HG03457 (cell line): ENCODE measurements around the gene MATR3.
"Not testable (repeated sequence)": the region's sequence is repeated elsewhere in the genome, so short reads cannot be mapped to it uniquely, and the experiment has no call there.

Experiments used
- ATAC-seq: cut with Tn5 transposase; IDR thresholded peaks from one replicate; pipeline ENCODE4 v1.9.1; 2021; ENCODE audit warnings: moderate number of reproducible peaks; ENCODE audit not compliant: unreplicated experiment

Gene MATR3, protein sequence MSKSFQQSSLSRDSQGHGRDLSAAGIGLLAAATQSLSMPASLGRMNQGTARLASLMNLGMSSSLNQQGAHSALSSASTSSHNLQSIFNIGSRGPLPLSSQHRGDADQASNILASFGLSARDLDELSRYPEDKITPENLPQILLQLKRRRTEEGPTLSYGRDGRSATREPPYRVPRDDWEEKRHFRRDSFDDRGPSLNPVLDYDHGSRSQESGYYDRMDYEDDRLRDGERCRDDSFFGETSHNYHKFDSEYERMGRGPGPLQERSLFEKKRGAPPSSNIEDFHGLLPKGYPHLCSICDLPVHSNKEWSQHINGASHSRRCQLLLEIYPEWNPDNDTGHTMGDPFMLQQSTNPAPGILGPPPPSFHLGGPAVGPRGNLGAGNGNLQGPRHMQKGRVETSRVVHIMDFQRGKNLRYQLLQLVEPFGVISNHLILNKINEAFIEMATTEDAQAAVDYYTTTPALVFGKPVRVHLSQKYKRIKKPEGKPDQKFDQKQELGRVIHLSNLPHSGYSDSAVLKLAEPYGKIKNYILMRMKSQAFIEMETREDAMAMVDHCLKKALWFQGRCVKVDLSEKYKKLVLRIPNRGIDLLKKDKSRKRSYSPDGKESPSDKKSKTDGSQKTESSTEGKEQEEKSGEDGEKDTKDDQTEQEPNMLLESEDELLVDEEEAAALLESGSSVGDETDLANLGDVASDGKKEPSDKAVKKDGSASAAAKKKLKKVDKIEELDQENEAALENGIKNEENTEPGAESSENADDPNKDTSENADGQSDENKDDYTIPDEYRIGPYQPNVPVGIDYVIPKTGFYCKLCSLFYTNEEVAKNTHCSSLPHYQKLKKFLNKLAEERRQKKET

DNA sequence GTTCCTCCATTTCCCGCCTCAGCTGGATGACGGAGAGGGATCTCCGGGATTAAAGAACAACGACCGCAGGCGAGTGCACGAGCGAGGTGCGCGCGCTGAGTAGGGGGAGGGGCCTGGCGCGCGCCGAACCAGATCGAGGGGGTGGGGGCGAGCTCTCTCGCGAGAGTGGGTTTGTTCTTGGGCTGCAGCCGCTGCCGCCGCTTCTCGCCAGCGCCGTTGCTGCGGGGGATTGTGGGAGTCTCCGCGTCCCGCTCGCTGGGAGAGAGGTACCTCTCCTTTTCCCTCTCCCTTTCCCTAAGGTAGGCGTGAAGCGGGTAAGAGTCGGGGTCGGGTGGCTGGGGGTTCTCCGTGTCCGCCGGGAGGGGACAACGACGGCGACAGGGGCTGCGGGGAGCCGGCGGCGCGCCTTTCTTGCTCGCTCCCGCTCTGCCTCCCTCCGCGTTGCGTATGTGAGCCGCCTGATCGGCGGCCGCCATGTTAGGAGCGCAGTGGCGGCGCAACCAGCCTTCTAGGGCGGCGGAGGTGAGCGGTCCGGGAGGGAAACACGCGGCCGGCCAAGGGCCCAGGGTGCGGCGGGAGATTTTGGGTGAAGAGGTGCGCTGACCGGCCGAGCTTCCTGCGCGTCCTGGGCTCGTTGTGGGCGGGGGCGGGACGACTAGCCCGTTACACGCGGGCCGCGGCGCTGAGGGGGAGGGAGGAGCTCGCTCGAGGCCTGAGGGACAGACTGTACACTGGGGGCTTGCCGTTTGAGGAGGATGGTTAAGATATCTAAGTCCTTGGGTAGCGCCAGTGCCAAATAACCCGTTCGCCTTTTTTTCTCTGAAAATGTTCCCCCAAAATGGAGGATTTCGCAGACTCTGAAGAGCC lies at the start of gene MATR3:
MATR3 (plus strand) TSS at position 234 of the 867 bp plus-strand sequence. CDS start 13,676 bp downstream, outside the sequence.
- ATAC-seq: peak; percentile 62

DNA sequence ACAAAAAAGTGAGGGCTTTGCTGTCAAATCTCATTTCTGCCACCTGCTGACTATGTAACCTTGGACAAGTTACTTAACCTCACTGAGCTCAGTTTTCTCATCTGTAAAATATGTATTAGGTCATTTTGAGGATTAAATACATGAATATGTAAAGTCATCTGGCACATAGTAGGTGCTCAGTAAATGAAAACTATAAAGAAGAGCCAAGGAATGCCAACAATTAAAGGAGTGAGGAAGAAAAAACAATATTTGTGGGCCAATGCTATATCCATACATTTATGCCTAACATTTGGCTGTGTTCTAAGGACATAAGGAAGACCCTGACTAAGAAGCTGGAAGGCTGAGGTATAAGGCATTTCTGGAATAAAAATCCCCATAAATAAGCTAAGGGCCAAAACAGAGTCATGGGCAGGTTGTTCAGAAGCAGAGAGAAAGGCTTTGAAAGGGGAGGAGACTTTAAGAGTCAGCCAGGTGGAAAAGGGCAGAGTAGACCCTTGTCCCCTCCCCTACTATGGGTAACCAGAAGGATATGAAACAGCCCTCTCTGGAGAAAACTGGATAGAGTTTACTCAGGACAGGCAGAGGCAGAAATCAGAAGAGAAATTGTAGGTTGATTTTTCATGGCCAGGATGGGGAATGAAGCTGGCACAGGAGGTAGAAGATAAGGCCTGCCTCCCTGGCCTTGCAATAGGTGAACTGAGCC lies 47.8 kb upstream of the MATR3 start:
- ATAC-seq: no peak

DNA sequence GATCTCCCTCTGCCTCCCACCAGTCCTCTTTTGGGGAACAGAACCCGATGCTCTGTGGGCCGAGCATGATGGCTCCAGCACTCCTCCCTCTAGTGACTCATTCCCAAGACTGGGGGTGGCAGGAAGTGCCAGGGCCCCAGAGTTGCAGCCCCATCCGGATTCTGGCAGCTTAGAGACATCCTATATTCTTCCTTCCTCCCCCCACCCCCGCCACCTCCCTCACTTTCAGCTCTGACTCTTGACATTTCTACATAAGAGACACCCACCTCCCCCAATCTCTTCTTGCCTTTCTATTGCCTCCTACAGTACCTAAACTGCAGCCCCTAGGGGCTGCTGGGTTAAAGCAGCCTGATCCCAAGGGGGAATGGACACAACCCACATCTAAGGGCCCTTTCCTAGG lies 47.1 kb upstream of the MATR3 start:
- no peak for ATAC-seq

DNA sequence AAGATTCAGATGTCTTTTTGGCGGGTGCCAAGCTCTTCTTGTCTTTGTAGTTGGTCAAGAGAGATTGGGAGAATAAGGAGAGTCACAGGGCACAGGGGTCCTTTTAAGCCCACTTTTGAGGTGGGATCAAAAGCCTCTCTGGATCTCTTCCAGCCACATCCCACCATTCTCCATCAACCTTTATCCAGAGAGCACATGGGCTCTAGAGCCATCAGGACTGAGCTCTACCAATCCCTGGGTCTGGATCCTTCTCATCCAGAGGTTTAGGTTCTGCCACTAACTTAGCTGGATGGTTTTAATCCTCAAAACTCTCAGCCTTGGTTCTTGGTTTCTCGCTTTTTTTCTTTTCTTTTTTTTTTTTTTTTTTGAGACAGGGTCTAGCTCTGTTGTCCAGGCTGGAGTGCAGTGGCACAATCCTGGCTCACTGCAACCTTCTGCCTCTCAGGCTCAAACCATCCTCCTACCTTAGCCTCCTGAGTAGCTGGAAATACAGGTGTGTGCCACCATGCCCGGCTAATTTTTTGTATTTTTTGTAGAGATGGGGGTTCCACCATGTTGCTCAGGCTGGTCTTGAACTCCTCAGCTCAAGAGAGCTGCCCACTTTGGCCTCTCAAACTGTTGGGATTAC lies 44.6 kb upstream of the MATR3 start:
- no peak for ATAC-seq

DNA sequence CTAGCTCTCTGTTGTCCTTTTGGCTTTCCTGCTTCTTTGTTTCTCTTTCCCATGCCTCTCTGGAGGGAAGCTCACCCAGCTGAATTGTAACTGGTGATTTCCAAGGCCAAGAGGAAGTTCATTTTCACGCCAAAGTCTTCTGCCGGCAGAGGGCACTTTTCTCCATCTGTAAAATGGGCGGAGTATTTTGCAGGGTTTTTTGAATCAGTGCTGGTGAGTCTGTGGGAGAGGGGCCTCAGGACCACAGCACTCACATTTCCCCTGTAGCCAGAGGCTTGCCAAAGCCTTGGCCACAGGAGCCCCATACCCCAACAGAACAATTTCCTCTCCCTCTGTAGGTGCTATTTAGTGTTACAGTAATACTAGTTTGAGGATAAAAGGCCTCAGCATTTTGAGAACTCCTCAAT lies 42.3 kb upstream of the MATR3 start:
- ATAC-seq: no peak

- ATAC-seq: no peak
Measured at GRCh38 chr5:139251695-139252288, 41.7 kb upstream of the MATR3 start.

- ATAC-seq: no peak
Measured at GRCh38 chr5:139253115-139253514, 40.4 kb upstream of the MATR3 start.

GRCh38 chr5:139256820-139257219 lies 36.7 kb upstream of the MATR3 start:
- ATAC-seq: no peak

DNA sequence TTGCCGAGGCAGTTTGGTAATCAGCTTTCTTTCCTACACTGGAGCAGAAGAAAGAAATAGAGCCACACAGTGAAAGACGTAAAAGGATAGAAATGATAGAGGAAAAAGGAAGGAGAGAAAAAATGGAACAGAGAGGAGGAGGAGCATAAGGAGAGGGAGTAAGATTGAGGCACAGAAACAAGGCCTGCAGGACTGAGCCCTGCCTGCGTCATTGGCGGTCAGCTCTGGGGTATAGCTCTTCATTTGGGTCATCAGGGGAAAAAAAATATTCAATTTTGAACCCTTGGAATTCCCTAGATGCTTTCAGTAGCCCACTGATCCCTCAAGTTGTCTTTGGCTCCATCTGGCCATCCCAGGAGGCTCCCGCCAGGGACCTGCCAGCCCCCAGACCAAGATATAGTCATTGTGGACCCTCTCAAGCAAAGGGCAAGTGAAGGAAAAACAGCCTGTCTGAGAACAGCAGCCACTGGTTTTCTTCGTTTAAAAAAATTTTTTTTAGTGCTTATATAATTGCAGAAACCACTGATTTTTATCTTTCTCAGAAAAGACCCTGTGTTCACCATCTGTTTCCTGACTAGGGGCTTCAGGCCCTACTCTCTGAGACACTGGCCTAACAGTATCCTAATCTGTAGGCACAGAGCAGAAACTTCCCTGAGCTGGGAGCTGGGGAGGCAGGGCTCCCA lies 31.3 kb upstream of the MATR3 start:
- no peak for ATAC-seq

- peak; percentile 69 for ATAC-seq
Measured at GRCh38 chr5:139262742-139263445, 30.6 kb upstream of the MATR3 start.

GRCh38 chr5:139263536-139263935 lies 30.0 kb upstream of the MATR3 start:
- ATAC-seq: no peak

DNA sequence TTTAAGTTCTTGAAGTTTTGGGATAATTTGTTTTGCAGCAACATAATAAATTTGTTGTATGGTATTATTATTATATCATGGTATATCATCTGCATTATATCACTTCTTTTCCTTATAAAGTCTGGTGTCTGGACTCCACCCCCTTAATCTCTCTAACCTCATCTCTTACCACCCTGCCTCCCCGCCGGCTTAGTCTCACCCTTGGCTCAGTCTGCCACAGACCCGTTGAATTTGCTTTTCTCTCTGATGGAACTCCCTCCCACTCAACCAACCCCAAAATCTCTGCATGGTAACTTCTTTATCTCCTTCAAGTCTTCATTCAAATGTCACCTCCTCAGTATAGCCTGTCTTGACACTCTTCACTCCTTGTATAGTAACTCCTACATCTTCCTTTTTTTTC lies 29.6 kb upstream of the MATR3 start:
- ATAC-seq: no peak

DNA sequence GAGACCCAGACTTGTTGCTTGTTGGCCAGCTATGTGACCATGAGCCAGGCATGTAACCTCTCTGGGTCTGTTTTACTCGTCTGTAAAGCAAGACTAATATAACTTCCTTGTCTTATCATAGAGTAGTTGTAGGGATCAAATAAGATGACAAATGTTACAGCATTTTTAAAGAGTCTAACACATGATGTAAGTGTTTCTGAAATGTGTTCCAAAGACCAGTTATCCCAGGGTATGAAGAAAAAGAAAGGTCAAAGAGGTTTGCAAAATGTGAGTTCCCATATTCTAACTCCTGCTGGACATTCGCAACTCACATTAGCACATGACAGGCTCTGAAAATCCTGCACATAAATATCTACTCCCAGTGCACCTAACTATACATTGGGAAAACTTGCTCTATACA lies 28.5 kb upstream of the MATR3 start:
- ATAC-seq: no peak

GRCh38 chr5:139266236-139266635 lies 27.3 kb upstream of the MATR3 start:
- ATAC-seq: no peak

DNA sequence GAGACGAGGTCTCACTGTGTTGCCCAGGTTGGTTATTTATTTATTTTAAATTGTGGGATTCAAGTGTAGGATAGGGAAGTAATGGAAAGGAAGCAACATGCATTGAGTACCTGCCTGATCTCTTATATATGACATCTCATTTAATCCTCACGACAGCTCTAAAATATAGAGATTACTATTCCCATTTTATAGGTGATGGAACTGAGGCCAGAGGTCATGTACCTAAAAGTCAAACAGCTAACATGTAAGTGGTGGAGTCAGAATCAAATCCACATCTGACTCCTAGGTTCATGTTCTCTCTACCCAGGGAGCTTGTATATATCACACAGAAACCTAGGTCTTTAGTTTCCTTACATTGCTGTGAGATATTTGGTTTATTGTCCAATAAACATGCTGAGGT lies 26.1 kb upstream of the MATR3 start:
- no peak for ATAC-seq

DNA sequence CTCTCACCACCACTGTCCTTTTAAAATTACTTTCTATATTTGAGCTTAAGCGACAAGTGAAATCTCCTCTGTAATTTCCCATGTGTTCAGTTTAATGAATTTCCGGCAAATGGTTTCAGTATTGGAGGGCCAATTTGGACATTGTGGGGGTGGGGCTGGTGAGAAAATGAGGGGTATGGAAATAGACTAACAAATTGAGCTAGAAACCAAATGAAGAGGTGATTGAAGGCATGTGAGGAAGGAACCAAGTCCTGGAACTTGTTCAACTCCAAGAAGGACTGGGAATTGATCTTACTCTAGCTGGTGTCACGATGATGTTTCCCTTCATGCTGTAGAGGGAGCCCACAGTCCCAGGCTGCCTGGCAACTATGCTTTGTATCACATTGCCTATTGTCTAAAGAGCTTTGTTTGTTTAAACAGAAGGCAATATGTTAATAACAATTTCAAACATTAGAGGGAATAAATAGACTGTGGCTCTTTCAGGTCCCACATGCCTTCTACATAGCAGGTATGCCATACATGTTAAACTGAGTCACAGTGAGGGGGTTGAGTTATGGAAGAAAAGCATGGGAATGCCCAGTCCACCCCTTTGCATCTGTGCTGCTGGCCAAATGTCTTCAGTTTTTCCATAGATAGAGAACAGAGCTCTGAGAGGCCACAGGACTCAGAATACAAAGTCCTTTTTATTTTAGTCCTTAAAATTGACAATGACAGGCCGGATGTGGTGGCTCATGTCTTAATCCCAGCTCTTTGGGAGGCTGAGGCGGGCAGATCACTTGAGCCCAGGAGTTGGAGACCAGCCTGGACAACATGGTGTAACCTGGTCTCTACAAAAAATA lies 25.0 kb upstream of the MATR3 start:
- ATAC-seq: no peak

- ATAC-seq: not testable (repeated sequence)
Measured at GRCh38 chr5:139270718-139271117, 22.8 kb upstream of the MATR3 start.
